Measurements from ENCODE around the gene SRD5A1.

DNA sequence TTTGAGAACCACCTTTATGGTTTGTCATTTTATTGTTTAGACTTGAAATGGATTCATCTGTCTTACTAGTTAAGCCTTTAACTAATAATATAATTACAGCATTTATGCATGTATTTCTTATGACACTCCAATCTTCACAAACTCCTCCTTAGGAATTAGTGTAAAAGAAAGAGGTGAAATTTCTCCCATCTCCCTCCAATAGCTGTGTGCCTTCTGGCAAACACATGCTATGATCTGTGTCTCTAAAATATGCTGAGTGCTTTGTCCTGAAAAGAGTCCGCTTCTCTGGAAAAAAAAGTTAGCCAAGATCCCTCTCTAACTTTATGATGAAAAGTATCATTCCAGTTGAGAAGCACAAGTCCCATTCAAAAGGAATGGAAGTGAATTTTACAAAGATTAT, 66.1 kb downstream of the SRD5A1 start:
- TF ChIP-seq, protein P1, sequence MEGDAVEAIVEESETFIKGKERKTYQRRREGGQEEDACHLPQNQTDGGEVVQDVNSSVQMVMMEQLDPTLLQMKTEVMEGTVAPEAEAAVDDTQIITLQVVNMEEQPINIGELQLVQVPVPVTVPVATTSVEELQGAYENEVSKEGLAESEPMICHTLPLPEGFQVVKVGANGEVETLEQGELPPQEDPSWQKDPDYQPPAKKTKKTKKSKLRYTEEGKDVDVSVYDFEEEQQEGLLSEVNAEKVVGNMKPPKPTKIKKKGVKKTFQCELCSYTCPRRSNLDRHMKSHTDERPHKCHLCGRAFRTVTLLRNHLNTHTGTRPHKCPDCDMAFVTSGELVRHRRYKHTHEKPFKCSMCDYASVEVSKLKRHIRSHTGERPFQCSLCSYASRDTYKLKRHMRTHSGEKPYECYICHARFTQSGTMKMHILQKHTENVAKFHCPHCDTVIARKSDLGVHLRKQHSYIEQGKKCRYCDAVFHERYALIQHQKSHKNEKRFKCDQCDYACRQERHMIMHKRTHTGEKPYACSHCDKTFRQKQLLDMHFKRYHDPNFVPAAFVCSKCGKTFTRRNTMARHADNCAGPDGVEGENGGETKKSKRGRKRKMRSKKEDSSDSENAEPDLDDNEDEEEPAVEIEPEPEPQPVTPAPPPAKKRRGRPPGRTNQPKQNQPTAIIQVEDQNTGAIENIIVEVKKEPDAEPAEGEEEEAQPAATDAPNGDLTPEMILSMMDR (IDR thresholded peaks at IDR 0.05): no peak
- TF ChIP-seq ZFX (IDR thresholded peaks at IDR 0.05; ENCODE audit: borderline replicate concordance): no peak
